Measurements from ENCODE around the gene L3MBTL3.

The L3MBTL3 gene

DNA sequence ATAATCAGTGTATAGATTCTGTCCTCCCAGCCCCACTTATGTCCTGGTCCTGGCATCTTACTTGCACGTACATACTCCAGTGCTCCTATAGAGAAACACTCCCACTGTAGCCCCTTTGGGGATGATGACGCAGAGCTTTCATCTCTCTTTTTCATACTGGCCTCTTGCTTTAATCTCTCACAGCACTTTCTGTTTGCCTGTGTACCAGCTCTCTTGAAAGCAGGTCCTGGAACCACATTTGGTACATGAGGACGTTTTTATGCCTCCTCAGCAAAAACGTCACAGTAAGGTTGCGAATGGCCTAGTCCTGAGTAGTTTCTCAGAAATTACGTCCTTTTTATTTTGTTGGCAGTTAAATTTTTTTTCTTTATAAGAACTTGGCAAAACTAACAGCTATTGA lies 10.8 kb downstream of the L3MBTL3 start:
- DNase-seq: no peak

DNA sequence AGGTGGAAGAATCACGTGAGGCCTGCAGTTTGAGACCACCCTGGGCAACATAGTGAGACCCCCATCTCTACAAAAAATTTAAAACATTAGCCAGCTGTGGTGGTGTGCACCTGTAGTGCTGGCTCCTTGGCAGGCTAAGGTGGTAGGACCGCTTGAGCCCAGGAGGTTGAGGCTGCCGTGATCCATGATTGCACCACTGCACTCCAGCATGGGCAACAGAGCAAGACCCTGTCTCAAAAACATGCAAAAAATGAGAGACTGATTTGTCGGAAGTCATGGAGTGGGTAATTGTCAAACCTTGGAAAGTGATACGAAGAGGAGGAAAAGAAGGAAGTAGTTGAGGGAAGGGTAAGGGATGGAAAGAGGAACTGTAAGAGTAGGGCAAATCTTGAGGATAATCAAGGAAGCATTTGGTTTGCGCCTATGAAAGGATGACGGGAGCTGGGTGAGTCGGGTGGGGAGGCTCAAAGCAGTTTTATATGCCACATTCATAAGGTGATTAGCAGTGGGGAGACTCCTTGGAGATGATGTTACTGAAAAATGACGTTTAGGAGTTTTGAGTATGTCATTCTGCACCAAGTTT lies 14.5 kb downstream of the L3MBTL3 start:
- DNase-seq: no peak

GRCh38 chr6:130033949-130034348 lies 15.6 kb downstream of the L3MBTL3 start:
- no peak for DNase-seq

- no peak for DNase-seq
Measured at GRCh38 chr6:130034378-130035146, 16.2 kb downstream of the L3MBTL3 start.

DNA sequence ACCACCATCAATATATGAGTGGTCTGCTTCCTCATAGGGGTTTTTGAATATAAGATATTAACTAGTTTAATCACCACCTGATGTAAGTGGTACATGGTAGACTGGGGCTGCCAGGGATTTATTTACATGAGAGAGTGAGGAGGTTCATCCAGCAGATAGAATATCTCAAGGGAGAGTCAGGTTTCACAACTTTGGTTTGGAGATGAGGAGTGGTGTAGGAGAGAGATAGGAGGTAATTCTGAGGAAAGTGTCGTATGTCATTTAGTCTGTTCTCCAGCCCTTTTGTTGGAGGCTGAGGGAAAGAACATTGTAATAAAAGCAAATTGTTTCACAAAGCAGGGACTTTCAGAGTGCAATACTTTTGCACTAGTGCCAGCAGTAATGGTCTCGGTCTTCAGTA lies 16.8 kb downstream of the L3MBTL3 start:
- no peak for DNase-seq

DNA sequence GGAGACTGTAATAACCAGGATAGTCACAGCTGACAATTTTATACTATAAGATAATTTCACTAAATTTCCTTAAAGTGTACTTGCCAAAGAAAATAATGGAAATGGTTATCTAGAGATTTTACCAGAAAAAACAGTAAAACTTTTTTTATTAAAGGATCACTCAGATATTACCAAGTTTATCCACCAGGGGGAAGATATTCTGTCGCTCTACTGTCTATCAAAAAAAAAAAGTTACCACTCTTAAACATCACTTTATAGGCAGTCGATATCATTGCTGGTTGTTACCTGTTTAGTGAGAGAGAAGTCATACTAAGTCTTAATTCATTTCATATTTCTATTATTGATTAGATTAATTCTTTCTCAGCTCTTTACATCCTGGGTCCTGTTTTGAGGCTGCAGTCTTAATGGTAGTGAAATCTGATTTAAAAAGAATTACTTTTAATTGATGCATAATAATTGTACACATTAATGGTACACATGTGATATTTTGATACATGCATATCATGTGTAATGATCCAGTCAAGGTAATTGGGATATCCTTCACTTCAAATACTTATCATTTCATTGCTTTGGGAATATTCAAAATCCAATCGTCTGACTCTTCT lies 18.9 kb downstream of the L3MBTL3 start:
- DNase-seq: no peak

DNA sequence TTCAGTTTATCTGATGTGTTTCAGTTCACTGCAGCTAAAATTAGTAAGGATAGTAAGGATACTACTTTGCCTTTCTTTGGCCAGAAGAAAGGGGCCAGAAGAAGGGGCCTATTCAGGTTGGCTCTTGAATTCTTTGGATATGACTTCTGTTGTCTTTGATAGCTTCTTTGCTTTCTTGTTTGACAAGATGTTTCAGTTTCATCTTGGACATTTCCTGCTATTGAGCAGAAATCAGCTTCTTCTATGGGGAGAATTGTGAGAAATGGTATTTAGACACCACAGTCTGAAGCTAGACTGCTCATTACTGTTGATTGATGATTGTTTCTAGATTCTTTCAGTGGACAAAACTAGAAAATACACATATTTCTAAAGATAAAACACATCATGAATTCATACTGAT lies 23.2 kb downstream of the L3MBTL3 start:
- DNase-seq: no peak

DNA sequence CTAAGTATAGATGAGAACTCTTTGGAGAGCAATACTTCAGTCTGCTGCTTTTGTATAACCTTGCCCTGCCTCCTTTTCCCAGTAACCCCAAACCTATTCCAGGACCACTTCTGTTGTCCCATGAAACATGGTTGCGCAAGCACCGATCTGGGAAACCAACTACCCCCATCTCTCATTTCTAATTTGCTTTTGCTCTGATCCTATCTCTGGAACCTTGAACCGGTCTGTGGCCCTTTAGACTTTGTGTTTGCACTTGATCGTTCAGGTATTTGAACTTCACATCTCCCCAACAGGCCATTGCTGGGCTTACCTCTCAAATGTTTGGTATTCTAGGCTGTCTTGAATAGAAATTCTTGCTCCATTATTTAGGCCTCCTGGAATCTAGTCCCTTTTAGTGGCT lies 25.0 kb downstream of the L3MBTL3 start:
- no peak for DNase-seq

GRCh38 chr6:130045622-130046021 lies 27.2 kb downstream of the L3MBTL3 start:
- peak; percentile 34 for DNase-seq

DNA sequence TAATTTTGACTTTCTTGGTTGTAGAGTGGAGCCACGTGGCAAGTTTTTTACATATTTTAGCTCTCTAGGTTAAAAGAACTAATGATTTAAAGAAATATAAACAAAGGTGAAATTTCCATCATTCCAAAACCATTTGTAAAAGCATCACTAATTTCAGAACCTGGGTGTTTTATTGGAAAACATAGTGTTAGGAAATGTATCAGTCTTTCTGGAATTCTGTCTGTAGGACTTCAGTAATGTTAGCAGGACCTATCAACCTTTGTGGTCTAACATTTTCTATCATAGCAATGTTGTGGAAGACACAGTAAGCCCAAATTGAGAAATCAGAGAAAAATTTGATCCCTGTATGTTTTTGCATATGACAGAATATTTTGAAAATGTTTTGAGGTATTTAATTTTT lies 28.3 kb downstream of the L3MBTL3 start:
- no peak for DNase-seq

GRCh38 chr6:130047088-130047995 lies 29.0 kb downstream of the L3MBTL3 start:
- DNase-seq: no peak

GRCh38 chr6:130050230-130050629 lies 31.8 kb downstream of the L3MBTL3 start:
- no peak for DNase-seq

- DNase-seq: no peak
Measured at GRCh38 chr6:130054725-130055124, 36.3 kb downstream of the L3MBTL3 start.

- DNase-seq: no peak
Measured at GRCh38 chr6:130055271-130055670, 36.9 kb downstream of the L3MBTL3 start.

GRCh38 chr6:130057495-130057894 lies 39.1 kb downstream of the L3MBTL3 start:
- DNase-seq: no peak

DNA sequence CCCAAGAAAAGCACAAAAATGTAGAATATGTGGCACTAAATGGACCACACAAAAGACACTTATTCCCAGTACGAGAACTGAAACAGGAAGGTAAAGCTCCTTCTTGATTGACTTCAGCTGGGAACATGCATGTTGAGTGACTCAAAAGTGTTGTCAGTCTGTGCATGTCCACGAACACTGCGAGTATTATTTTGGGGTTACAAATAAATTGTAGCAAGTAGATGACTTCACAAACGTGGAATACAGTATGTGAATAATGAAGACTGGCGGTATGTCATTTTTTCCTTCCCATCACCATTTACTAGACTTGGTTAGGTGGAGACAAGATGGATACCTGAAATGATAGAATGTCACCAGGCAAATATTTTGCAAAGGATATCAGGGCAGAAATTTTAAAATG lies 45.4 kb downstream of the L3MBTL3 start:
- no peak for DNase-seq

GRCh38 chr6:130065609-130066156 lies 47.3 kb downstream of the L3MBTL3 start:
- no peak for DNase-seq

GRCh38 chr6:130069485-130069884 lies 51.1 kb downstream of the L3MBTL3 start:
- no peak for DNase-seq

DNA sequence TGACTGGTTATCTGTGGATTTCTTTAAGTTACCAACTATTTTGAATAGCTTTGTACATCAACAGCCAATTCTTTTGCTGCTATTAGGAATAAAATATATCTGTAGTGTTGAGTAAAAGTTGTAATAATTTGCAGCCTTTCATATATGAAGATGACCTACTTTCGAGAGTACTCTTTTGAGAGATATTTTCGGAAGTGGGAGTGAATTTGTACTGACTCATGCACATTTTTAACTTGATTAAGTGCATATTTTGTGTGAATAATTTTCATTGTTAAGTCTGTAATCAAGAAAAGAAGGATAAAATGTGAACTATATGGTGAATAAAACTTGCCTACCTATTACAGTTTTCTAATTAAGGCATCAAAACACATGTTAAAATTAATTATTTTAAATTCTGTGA lies 51.9 kb downstream of the L3MBTL3 start:
- no peak for DNase-seq

- DNase-seq: no peak
Measured at GRCh38 chr6:130070792-130071191, 52.4 kb downstream of the L3MBTL3 start.

DNA sequence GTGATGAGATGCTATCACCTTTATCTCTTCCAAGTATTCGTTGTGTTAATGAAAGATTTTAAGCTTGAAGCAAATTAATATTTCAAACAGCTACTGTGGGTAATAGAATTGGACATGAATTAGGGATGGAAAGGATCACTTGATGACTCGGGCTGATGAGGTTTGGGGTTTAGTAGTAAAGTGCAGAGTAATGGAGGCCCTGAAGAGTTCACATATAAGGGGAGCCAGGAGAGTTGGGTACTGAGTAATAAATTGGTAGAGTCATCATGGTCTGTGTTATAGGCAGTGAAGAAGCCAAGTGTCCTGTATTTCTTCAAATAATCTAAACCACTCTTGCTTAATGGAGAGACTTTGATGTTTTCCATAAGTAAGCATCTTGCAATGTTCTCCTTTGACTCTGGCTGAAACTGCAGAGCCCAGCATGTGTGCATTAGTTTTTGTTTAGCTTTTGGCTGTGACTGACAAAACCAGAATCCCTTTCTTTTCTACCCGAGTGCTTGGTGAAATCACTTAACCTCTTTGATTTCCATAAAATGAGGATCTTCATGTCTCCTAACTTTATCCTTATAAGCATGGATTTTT lies 57.6 kb downstream of the L3MBTL3 start:
- DNase-seq: no peak

DNA sequence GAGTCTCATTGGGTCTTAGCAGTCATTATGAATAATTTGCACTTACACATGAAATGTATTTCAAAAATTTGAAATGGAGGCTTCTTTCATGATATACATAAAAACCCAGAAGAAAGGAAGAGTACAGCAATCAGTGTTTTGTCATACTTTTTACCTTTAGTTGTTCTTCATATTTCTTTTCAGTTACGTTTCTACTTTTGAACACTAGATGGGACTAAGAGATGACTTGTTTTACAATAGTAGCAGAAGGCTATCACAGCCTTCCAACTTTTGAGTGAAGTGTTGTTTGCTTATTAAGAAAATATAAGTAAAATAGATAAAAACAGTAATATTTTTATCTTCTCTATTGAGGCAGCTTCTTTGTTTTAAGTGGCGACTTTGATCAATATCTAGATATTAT lies 58.1 kb downstream of the L3MBTL3 start:
- no peak for DNase-seq

DNA sequence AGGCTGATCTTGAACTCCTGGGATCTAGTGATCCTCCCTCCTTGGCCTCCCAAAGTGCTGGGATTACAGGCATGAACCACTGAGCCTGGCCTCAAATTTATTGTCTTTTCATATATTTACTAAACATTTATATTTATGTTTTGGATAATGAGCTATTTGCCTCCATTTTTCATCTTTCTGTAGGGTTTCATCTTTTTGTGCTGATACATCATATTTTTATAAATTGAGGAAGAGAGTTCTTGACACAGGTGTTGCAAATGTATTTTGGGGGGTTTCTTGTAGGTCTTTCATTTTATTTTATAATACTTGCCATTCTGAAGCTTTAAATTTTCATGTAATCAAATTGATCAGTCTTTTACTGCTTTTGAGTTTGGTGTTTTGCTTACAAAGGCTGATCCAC lies 72.4 kb downstream of the L3MBTL3 start:
- DNase-seq: no peak

All from NCI-H526 treated with DMSO at 0.1 percent for 48 hours (cell line).